Measurements from ENCODE around the gene JADE1.

Gene JADE1

GRCh38 chr4:128780688-128781087 is 28.8 kb upstream of the JADE1 start:
- H3K18ac ChIP-seq (ENCODE audit: low read length) = no peak overlapping the region
- no peaks in the 10 kb centered on the region for H3K27me3 ChIP-seq (ENCODE audit: control insufficient read depth in 3 of 3, insufficient read depth in 3 of 3, low read depth in 1 of 3, low read length in 3 of 3)
- no peak overlapping the region for H4K8ac ChIP-seq (ENCODE audit: low read depth, low read length)
- H3K79me1 ChIP-seq (ENCODE audit: low read depth, low read length) = no peaks in the 10 kb centered on the region
- no peak overlapping the region for H2BK5ac ChIP-seq (ENCODE audit: low read length)
- H2AK5ac ChIP-seq (ENCODE audit: low read depth, low read length) = no peak overlapping the region
- H3K14ac ChIP-seq (ENCODE audit: low read length) = no peak overlapping the region
- no peak overlapping the region for H2BK12ac ChIP-seq (ENCODE audit: low read length)
- H2BK120ac ChIP-seq (ENCODE audit: low read depth, low read length) = no peak overlapping the region
- no peak overlapping the region for H2AFZ ChIP-seq (ENCODE audit: low read length)
- no peak overlapping the region for H3K4me3 ChIP-seq (ENCODE audit: low read length in 2 of 2)
- no peaks in the 10 kb centered on the region for H3K36me3 ChIP-seq (replicated peaks in 1 of 2; ENCODE audit: control insufficient read depth in 2 of 2, insufficient read depth in 2 of 2, low read length in 2 of 2)
- no peaks in the 10 kb centered on the region for H3K9me3 ChIP-seq (replicated peaks in 1 of 2; ENCODE audit: control insufficient read depth in 2 of 2, insufficient read depth in 1 of 2, low read depth in 1 of 2, low read length in 2 of 2)
- no peak for DNase-seq (ENCODE audit: low spot score)
- no peak overlapping the region for H2BK15ac ChIP-seq (ENCODE audit: low read length)
- H3K4ac ChIP-seq (ENCODE audit: low read length) = no peak overlapping the region
- no CpG with 5 or more reads among the region's 1 CpG for WGBS, 2 donors (ENCODE audit: extremely low coverage in 2 of 2, insufficient read length in 2 of 2, insufficient replicate concordance in 1 of 2)
- no peak overlapping the region for H3K9ac ChIP-seq (ENCODE audit: low read depth, low read length, poor library complexity)
- H3K4me2 ChIP-seq (ENCODE audit: insufficient read depth, low read length, poor library complexity, severe bottlenecking) = no peak overlapping the region
- H4K91ac ChIP-seq (ENCODE audit: low read depth, low read length, poor library complexity) = no peak overlapping the region
- H3K27ac ChIP-seq (replicated peaks; ENCODE audit: low read length) = no peak overlapping the region
- H3K4me1 ChIP-seq (ENCODE audit: control insufficient read depth in 2 of 2, insufficient read depth in 1 of 2, low read depth in 1 of 2, low read length in 2 of 2) = no peaks in the 10 kb centered on the region
- no peak overlapping the region for H3K23ac ChIP-seq (ENCODE audit: low read depth, low read length, poor library complexity)

DNA sequence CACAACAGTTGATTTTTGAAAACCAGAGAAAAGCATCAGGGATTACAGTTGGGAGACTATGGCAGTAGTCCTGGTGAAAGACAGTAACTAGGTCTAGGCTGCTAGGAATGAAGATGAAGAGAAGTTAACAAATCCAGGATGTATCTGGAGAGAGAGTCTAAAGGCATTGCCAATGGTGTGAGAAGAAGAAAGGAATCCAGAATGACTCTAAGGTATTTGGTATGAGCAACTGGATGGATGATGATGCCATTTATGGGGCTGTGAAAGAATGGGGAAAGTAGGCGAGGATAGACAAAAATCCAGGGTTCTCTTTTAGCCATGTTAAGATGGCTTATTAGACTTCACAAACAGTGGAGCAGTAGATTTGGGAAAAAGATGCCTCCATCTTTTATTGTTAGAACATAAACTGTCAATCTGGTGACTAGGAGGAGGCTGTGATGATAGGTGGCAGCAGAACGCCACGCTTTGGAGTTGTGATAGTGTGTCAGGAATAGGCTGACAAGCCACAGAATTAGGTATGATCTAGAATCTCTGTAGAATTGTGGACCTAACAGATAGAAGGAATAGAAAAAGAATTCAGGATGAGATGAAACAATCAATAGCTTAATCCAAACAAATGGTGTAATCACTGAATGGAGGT is 27.3 kb upstream of the JADE1 start:
- no peaks in the 10 kb centered on the region for H3K79me1 ChIP-seq (ENCODE audit: low read depth, low read length)

DNA sequence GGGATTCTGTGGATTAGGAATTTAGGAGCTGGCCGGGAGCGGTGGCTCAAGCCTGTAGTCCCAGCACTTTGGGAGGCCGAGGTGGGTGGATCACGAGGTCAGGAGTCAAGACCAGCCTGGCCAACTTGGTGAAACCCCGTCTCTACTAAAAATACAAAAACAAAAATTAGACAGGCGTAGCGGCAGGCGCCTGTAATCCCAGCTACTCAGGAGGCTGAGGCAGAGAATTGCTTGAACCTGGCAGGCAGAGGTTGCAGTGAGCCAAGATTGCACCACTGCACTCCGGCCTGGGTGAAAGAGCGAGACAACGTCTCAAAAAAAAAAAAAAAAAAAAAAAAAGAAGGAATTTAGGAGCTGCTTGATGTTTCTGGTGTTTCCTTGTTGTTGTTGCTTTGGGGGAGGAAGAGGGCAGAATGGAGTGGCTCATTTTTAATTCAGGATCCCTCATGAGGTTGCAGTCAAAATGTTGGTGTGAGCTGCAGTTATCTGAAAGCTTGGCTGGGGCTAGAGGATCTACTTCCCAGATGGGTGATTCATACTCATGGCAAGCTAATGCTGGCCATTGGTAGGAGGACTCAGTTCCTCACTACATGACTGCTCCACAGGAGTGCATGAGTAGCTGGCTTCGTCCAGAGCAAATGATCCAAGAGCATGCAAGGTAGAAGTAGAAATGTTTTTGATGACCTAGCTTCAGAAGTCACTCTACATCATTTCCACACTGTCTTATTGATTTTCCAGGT is 26.5 kb upstream of the JADE1 start:
- no peaks in the 10 kb centered on the region for H3K27me3 ChIP-seq (ENCODE audit: control insufficient read depth in 3 of 3, insufficient read depth in 3 of 3, low read depth in 1 of 3, low read length in 3 of 3)

More for the DNA sequence above, 27.3 kb upstream of the JADE1 start:
- Histone ChIP-seq H2BK120ac (ENCODE audit: low read depth, low read length) (no peak overlapping the region), H4K91ac (ENCODE audit: low read depth, low read length, poor library complexity) (no peak overlapping the region), H4K8ac (ENCODE audit: low read depth, low read length) (no peak overlapping the region), H3K9me3 (replicated peaks in 1 of 2; ENCODE audit: control insufficient read depth in 2 of 2, insufficient read depth in 1 of 2, low read depth in 1 of 2, low read length in 2 of 2) (no peaks in the 10 kb centered on the region), H3K27ac (replicated peaks; ENCODE audit: low read length) (no peak overlapping the region), H3K4ac (ENCODE audit: low read length) (no peak overlapping the region), H2AFZ (ENCODE audit: low read length) (no peak overlapping the region), H3K18ac (ENCODE audit: low read length) (no peak overlapping the region), H3K36me3 (replicated peaks in 1 of 2; ENCODE audit: control insufficient read depth in 2 of 2, insufficient read depth in 2 of 2, low read length in 2 of 2) (no peaks in the 10 kb centered on the region), H2BK5ac (ENCODE audit: low read length) (no peak overlapping the region), H2BK15ac (ENCODE audit: low read length) (no peak overlapping the region), H3K9ac (ENCODE audit: low read depth, low read length, poor library complexity) (no peak overlapping the region), H3K4me1 (ENCODE audit: control insufficient read depth in 2 of 2, insufficient read depth in 1 of 2, low read depth in 1 of 2, low read length in 2 of 2) (no peaks in the 10 kb centered on the region), H3K14ac (ENCODE audit: low read length) (no peak overlapping the region), H3K23ac (ENCODE audit: low read depth, low read length, poor library complexity) (no peak overlapping the region), H3K27me3 (ENCODE audit: control insufficient read depth in 3 of 3, insufficient read depth in 3 of 3, low read depth in 1 of 3, low read length in 3 of 3) (no peaks in the 10 kb centered on the region), H3K4me3 (ENCODE audit: low read length in 2 of 2) (no peak overlapping the region), H3K4me2 (ENCODE audit: insufficient read depth, low read length, poor library complexity, severe bottlenecking) (no peak overlapping the region), H2BK12ac (ENCODE audit: low read length) (no peak overlapping the region), H2AK5ac (ENCODE audit: low read depth, low read length) (no peak overlapping the region)
- no peak for DNase-seq (ENCODE audit: low spot score)
- WGBS, 2 donors (ENCODE audit: extremely low coverage in 2 of 2, insufficient read length in 2 of 2, insufficient replicate concordance in 1 of 2) = no CpG with 5 or more reads among the region's 3 CpGs

GRCh38 chr4:128787509-128788311 is 21.8 kb upstream of the JADE1 start:
- Histone ChIP-seq H2BK15ac (ENCODE audit: low read length) (no peak overlapping the region), H3K4me2 (ENCODE audit: insufficient read depth, low read length, poor library complexity, severe bottlenecking) (no peak overlapping the region), H3K9me3 (replicated peaks in 1 of 2; ENCODE audit: control insufficient read depth in 2 of 2, insufficient read depth in 1 of 2, low read depth in 1 of 2, low read length in 2 of 2) (no peaks in the 10 kb centered on the region), H3K36me3 (replicated peaks in 1 of 2; ENCODE audit: control insufficient read depth in 2 of 2, insufficient read depth in 2 of 2, low read length in 2 of 2) (no peaks in the 10 kb centered on the region), H3K4ac (ENCODE audit: low read length) (no peak overlapping the region), H3K27ac (replicated peaks; ENCODE audit: low read length) (no peak overlapping the region), H2BK120ac (ENCODE audit: low read depth, low read length) (no peak overlapping the region), H2AK5ac (ENCODE audit: low read depth, low read length) (peak overlapping the region; percentile 43), H2BK5ac (ENCODE audit: low read length) (peak overlapping the region; percentile 82), H3K18ac (ENCODE audit: low read length) (peak overlapping the region; percentile 19), H3K4me3 (ENCODE audit: low read length in 2 of 2) (no peak overlapping the region), H3K23ac (ENCODE audit: low read depth, low read length, poor library complexity) (no peak overlapping the region), H2BK12ac (ENCODE audit: low read length) (no peak overlapping the region), H4K8ac (ENCODE audit: low read depth, low read length) (no peak overlapping the region), H3K4me1 (ENCODE audit: control insufficient read depth in 2 of 2, insufficient read depth in 1 of 2, low read depth in 1 of 2, low read length in 2 of 2) (no peaks in the 10 kb centered on the region), H3K79me1 (ENCODE audit: low read depth, low read length) (no peaks in the 10 kb centered on the region), H4K91ac (ENCODE audit: low read depth, low read length, poor library complexity) (no peak overlapping the region), H2AFZ (ENCODE audit: low read length) (no peak overlapping the region), H3K9ac (ENCODE audit: low read depth, low read length, poor library complexity) (no peak overlapping the region), H3K14ac (ENCODE audit: low read length) (peak overlapping the region; percentile 71), H3K27me3 (ENCODE audit: control insufficient read depth in 3 of 3, insufficient read depth in 3 of 3, low read depth in 1 of 3, low read length in 3 of 3) (no peaks in the 10 kb centered on the region)
- no peak for DNase-seq (ENCODE audit: low spot score)
- no CpG with 5 or more reads among the region's 18 CpGs for WGBS, 2 donors (ENCODE audit: extremely low coverage in 2 of 2, insufficient read length in 2 of 2, insufficient replicate concordance in 1 of 2)

More for the DNA sequence above, 26.5 kb upstream of the JADE1 start:
- Histone ChIP-seq H3K27ac (replicated peaks; ENCODE audit: low read length) (no peak overlapping the region), H2AK5ac (ENCODE audit: low read depth, low read length) (no peak overlapping the region), H4K8ac (ENCODE audit: low read depth, low read length) (no peak overlapping the region), H3K4ac (ENCODE audit: low read length) (no peak overlapping the region), H3K9me3 (replicated peaks in 1 of 2; ENCODE audit: control insufficient read depth in 2 of 2, insufficient read depth in 1 of 2, low read depth in 1 of 2, low read length in 2 of 2) (no peaks in the 10 kb centered on the region), H2BK12ac (ENCODE audit: low read length) (no peak overlapping the region), H3K9ac (ENCODE audit: low read depth, low read length, poor library complexity) (no peak overlapping the region), H3K4me3 (ENCODE audit: low read length in 2 of 2) (no peak overlapping the region), H3K4me1 (ENCODE audit: control insufficient read depth in 2 of 2, insufficient read depth in 1 of 2, low read depth in 1 of 2, low read length in 2 of 2) (no peaks in the 10 kb centered on the region), H3K14ac (ENCODE audit: low read length) (no peak overlapping the region), H3K79me1 (ENCODE audit: low read depth, low read length) (no peaks in the 10 kb centered on the region), H3K4me2 (ENCODE audit: insufficient read depth, low read length, poor library complexity, severe bottlenecking) (no peak overlapping the region), H3K36me3 (replicated peaks in 1 of 2; ENCODE audit: control insufficient read depth in 2 of 2, insufficient read depth in 2 of 2, low read length in 2 of 2) (no peaks in the 10 kb centered on the region), H2BK120ac (ENCODE audit: low read depth, low read length) (no peak overlapping the region), H4K91ac (ENCODE audit: low read depth, low read length, poor library complexity) (no peak overlapping the region), H2AFZ (ENCODE audit: low read length) (no peak overlapping the region), H2BK15ac (ENCODE audit: low read length) (no peak overlapping the region), H2BK5ac (ENCODE audit: low read length) (no peak overlapping the region), H3K18ac (ENCODE audit: low read length) (no peak overlapping the region), H3K23ac (ENCODE audit: low read depth, low read length, poor library complexity) (no peak overlapping the region)
- WGBS, 2 donors (ENCODE audit: extremely low coverage in 2 of 2, insufficient read length in 2 of 2, insufficient replicate concordance in 1 of 2) = no CpG with 5 or more reads among the region's 12 CpGs
- no peak for DNase-seq (ENCODE audit: low spot score)

Measured in neuronal stem cell (in vitro differentiated cells).